K562 (cell line): ENCODE measurements around the gene IL33.

ENCODE experiments used
- EZH2 ChIP-seq: IDR thresholded peaks from 2 replicates; pipeline ENCODE4 v1.6.1; 2012; ENCODE audit warnings: low read depth, mild to moderate bottlenecking, inconsistent platforms, low read length, borderline replicate concordance
- JUN ChIP-seq, 2 experiments: sonication (generic) in 1 of 2; formaldehyde crosslinking in 1 of 2; IDR thresholded peaks; 2 replicates each; pipeline versions ENCODE4 v1.6.1 to v1.8.0; 2012 to 2022; ENCODE audit warnings: borderline replicate concordance in 2 of 2, mild to moderate bottlenecking in 2 of 2, improper control_type of control experiment in 1 of 2, low read depth in 1 of 2, low read length in 1 of 2, missing genetic modification reagents in 1 of 2
- KLF1 ChIP-seq: fragments of 450-650 bp; IDR thresholded peaks from 2 replicates; pipeline ENCODE4 v1.6.1; 2016; ENCODE audit warnings: missing genetic modification characterization, missing compliant biosample characterization
- NCOA1 ChIP-seq: fragments of 450-650 bp; IDR thresholded peaks from 2 replicates; pipeline ENCODE4 v1.6.1; 2016; ENCODE audit warnings: low read depth
- POLR2G ChIP-seq: fragments of 200-400 bp; formaldehyde crosslinking; IDR thresholded peaks from 2 replicates; pipeline ENCODE4 v1.6.1; 2017; ENCODE audit warnings: low read depth, mild to moderate bottlenecking, antibody characterized with exemption, low read length, moderate library complexity
- SMC3 ChIP-seq: conservative IDR thresholded peaks from 2 replicates; pipeline ENCODE4 v1.6.1; 2011; ENCODE audit warnings: low read depth, low read length, improper control_type of control experiment; ENCODE audit not compliant: insufficient read depth
- ZBTB1 ChIP-seq: sonication (generic); formaldehyde crosslinking; IDR thresholded peaks from 2 replicates; pipeline ENCODE4 v1.8.1; 2023; ENCODE audit warnings: missing genetic modification reagents, low read depth, mild to moderate bottlenecking, borderline replicate concordance
- ZBTB8A ChIP-seq: fragments of 450-650 bp; IDR thresholded peaks from 2 replicates; pipeline ENCODE4 v1.6.1; 2018; ENCODE audit warnings: mild to moderate bottlenecking, moderate library complexity; ENCODE audit not compliant: partially characterized antibody
- ZC3H4 ChIP-seq: sonication (generic); formaldehyde crosslinking; IDR thresholded peaks from 2 replicates; pipeline ENCODE4 v1.9.0; 2021; ENCODE audit warnings: missing genetic modification reagents, borderline replicate concordance
- TF ChIP-seq, protein P1 (sequence below): fragments of 450-650 bp; formaldehyde crosslinking; IDR thresholded peaks from 2 replicates; pipeline ENCODE4 v1.4.0; 2020; ENCODE audit warnings: mild to moderate bottlenecking
- TF ChIP-seq, protein P2 (sequence below), 2 experiments: fragments of 450-650 bp; formaldehyde crosslinking in 1 of 2; IDR thresholded peaks; 2 replicates each; pipeline versions ENCODE4 v1.4.0 to v1.6.1; 2014 to 2020; ENCODE audit warnings: mild to moderate bottlenecking in 2 of 2, borderline replicate concordance in 1 of 2, low read depth in 1 of 2
- TF ChIP-seq, protein P3 (sequence below): sonication (generic); formaldehyde crosslinking; IDR thresholded peaks from 2 replicates; pipeline ENCODE4 v1.8.0; 2022; ENCODE audit warnings: missing genetic modification reagents, mild to moderate bottlenecking, moderate library complexity, borderline replicate concordance
- TF ChIP-seq, protein P4 (sequence below): fragments of 250-450 bp; sonication (Bioruptor Pico); IDR thresholded peaks from 2 replicates; pipeline ENCODE4 v1.5.0; 2020; ENCODE audit warnings: mild to moderate bottlenecking

DNA sequence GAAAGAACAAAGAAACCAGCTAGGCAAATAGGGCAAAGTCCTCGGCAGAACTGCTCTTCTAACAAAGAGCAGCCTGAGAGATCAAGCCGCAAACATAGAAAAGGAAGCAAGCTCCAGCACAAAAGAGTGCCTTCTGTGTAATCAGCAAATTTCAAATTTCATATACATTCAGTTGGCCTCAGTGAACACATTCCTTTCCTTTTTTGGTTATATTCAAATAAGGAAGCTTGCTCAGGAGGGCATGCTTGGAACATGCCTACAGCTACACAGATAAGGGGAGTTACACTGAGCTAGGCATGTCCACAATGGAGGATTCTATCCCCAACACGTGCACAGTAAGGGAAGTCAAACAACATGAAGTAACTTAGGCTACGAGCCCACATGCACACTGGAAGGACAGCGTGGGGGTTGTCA, 23.4 kb downstream of the IL33 start:
- TF ChIP-seq, protein P1, sequence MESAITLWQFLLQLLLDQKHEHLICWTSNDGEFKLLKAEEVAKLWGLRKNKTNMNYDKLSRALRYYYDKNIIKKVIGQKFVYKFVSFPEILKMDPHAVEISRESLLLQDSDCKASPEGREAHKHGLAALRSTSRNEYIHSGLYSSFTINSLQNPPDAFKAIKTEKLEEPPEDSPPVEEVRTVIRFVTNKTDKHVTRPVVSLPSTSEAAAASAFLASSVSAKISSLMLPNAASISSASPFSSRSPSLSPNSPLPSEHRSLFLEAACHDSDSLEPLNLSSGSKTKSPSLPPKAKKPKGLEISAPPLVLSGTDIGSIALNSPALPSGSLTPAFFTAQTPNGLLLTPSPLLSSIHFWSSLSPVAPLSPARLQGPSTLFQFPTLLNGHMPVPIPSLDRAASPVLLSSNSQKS (CRISPR knock-in tag) = no peak
- TF ChIP-seq NCOA1 (no peak), JUN (IDR thresholded peaks at IDR 0.05; ENCODE audit: borderline replicate concordance, low read depth, low read length) (no peak), JUN (CRISPR knock-in tag; IDR thresholded peaks at IDR 0.05; ENCODE audit: borderline replicate concordance) (no peak), POLR2G (no peak), EZH2 (no peak), ZBTB8A (no peak), KLF1 (no peak), ZBTB1 (CRISPR knock-in tag) (no peak), ZC3H4 (CRISPR knock-in tag) (no peak), SMC3 (no peak)
- TF ChIP-seq, protein P2, sequence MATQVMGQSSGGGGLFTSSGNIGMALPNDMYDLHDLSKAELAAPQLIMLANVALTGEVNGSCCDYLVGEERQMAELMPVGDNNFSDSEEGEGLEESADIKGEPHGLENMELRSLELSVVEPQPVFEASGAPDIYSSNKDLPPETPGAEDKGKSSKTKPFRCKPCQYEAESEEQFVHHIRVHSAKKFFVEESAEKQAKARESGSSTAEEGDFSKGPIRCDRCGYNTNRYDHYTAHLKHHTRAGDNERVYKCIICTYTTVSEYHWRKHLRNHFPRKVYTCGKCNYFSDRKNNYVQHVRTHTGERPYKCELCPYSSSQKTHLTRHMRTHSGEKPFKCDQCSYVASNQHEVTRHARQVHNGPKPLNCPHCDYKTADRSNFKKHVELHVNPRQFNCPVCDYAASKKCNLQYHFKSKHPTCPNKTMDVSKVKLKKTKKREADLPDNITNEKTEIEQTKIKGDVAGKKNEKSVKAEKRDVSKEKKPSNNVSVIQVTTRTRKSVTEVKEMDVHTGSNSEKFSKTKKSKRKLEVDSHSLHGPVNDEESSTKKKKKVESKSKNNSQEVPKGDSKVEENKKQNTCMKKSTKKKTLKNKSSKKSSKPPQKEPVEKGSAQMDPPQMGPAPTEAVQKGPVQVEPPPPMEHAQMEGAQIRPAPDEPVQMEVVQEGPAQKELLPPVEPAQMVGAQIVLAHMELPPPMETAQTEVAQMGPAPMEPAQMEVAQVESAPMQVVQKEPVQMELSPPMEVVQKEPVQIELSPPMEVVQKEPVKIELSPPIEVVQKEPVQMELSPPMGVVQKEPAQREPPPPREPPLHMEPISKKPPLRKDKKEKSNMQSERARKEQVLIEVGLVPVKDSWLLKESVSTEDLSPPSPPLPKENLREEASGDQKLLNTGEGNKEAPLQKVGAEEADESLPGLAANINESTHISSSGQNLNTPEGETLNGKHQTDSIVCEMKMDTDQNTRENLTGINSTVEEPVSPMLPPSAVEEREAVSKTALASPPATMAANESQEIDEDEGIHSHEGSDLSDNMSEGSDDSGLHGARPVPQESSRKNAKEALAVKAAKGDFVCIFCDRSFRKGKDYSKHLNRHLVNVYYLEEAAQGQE (IDR thresholded peaks at IDR 0.05; ENCODE audit: borderline replicate concordance) = no peak
- TF ChIP-seq, protein P2 (CRISPR knock-in tag; IDR thresholded peaks at IDR 0.05; ENCODE audit: low read depth) = no peak
- TF ChIP-seq, protein P3, sequence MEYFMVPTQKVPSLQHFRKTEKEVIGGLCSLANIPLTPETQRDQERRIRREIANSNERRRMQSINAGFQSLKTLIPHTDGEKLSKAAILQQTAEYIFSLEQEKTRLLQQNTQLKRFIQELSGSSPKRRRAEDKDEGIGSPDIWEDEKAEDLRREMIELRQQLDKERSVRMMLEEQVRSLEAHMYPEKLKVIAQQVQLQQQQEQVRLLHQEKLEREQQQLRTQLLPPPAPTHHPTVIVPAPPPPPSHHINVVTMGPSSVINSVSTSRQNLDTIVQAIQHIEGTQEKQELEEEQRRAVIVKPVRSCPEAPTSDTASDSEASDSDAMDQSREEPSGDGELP (CRISPR knock-in tag) = no peak
- TF ChIP-seq, protein P4, sequence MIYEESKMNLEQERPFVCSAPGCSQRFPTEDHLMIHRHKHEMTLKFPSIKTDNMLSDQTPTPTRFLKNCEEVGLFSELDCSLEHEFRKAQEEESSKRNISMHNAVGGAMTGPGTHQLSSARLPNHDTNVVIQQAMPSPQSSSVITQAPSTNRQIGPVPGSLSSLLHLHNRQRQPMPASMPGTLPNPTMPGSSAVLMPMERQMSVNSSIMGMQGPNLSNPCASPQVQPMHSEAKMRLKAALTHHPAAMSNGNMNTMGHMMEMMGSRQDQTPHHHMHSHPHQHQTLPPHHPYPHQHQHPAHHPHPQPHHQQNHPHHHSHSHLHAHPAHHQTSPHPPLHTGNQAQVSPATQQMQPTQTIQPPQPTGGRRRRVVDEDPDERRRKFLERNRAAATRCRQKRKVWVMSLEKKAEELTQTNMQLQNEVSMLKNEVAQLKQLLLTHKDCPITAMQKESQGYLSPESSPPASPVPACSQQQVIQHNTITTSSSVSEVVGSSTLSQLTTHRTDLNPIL = no peak
